Activated T-cell treated with anti-CD3 and anti-CD28 coated beads, Interleukin-2, amount 50 U/mL, for 72 hours (primary cell): ENCODE measurements around the gene COX6B1. TPM values are rescaled to one million over a fixed set of nuclear protein-coding genes. Genes with fewer than 3 reads are reported as not detected.

ENCODE experiments used
- ATAC-seq, 2 donors: fragments of 150-1000 bp; cut with Tn5 transposase; replicated peaks in 1 of 2; 2 replicates each; pipeline ENCODE4 v1.10.0; 2021; ENCODE audit warnings: moderate library complexity in 2 of 2, mild to moderate bottlenecking in 1 of 2
- DNase-seq, 2 donors: peaks; one replicate each; pipeline ENCODE4 v3.0.0; 2021 to 2022; ENCODE audit warnings: mixed read lengths in 1 of 2
- H3K27ac Mint-ChIP-seq: one replicate; pipeline ENCODE4 v1.8.0; 2022; ENCODE audit warnings: mild to moderate bottlenecking, moderate library complexity, mixed read lengths
- H3K27me3 Mint-ChIP-seq: one replicate; pipeline ENCODE4 v1.8.0; 2022; ENCODE audit warnings: low read depth, mixed read lengths
- H3K36me3 Mint-ChIP-seq, 2 donors: one replicate each; pipeline ENCODE4 v1.8.0; 2022; ENCODE audit warnings: mixed read lengths in 2 of 2, mild to moderate bottlenecking in 1 of 2; ENCODE audit not compliant: insufficient read depth in 2 of 2
- H3K4me1 Mint-ChIP-seq: one replicate; pipeline ENCODE4 v1.8.0; 2022; ENCODE audit warnings: low read depth, mixed read lengths
- H3K4me3 Mint-ChIP-seq, 2 donors: one replicate each; pipeline ENCODE4 v1.8.0; 2022; ENCODE audit warnings: mild to moderate bottlenecking in 2 of 2, mixed read lengths in 2 of 2, moderate library complexity in 2 of 2
- H3K9me3 Mint-ChIP-seq, 2 donors: one replicate each; pipeline ENCODE4 v1.8.0; 2022; ENCODE audit warnings: mixed read lengths in 2 of 2
- total RNA-seq, 2 donors: library from RNA; stranded (reverse); gene quantifications; one replicate each; pipeline ENCODE4 v1.2.3, GENCODE V29; 2022

The COX6B1 gene
- total RNA-seq, 2 donors from 2014 or later: 277 to 288 TPM

- Mint-ChIP-seq H3K4me3 (no peak overlapping the region), H3K27ac (peak overlapping the region; percentile 16), H3K36me3 (peaks cover 14 to 26% of the 10 kb centered on the region in 2 donors), H3K4me1 (no peaks in the 10 kb centered on the region), H3K27me3 (no peaks in the 10 kb centered on the region), H3K9me3 (no peaks in the 10 kb centered on the region)
- no peak for DNase-seq
- peak in 1 of 2 donors; percentile 30 for ATAC-seq
These were observed 10.0 kb downstream of the COX6B1 start for GRCh38 chr19:35657904-35658700.

DNA sequence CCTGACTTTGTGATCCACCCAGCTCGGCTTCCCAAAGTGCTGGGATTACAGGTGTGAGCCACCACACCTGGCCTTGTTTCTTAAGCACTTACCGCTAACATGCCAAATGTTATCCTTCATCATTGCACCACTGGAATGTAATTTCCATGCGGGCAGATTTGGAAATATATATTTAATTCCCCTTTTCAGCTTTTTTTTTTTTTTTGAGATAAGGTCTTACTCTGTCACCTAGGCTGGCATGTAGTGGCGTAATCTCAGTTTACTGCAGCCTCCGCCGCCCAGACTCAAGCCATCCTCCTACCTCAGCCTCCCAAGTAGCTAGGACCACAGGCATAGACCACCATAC, 13.8 kb downstream of the COX6B1 start:
- no peaks in the 10 kb centered on the region for H3K4me1 Mint-ChIP-seq
- H3K27ac Mint-ChIP-seq: no peak overlapping the region
- H3K27me3 Mint-ChIP-seq: no peaks in the 10 kb centered on the region
- DNase-seq: no peak
- no peaks in the 10 kb centered on the region for H3K9me3 Mint-ChIP-seq
- H3K36me3 Mint-ChIP-seq: peaks cover 6 to 12% of the 10 kb centered on the region in 2 donors
- no peak for ATAC-seq
- H3K4me3 Mint-ChIP-seq: no peak overlapping the region

GRCh38 chr19:35663981-35664380, 15.9 kb downstream of the COX6B1 start:
- no peak for DNase-seq
- H3K9me3 Mint-ChIP-seq: no peaks in the 10 kb centered on the region
- no peak overlapping the region for H3K27ac Mint-ChIP-seq
- ATAC-seq: no peak
- H3K27me3 Mint-ChIP-seq: peaks cover 1% of the 10 kb centered on the region
- no peaks in the 10 kb centered on the region for H3K4me1 Mint-ChIP-seq
- peaks cover 3 to 4% of the 10 kb centered on the region in 2 donors for H3K36me3 Mint-ChIP-seq
- no peak overlapping the region for H3K4me3 Mint-ChIP-seq

DNA sequence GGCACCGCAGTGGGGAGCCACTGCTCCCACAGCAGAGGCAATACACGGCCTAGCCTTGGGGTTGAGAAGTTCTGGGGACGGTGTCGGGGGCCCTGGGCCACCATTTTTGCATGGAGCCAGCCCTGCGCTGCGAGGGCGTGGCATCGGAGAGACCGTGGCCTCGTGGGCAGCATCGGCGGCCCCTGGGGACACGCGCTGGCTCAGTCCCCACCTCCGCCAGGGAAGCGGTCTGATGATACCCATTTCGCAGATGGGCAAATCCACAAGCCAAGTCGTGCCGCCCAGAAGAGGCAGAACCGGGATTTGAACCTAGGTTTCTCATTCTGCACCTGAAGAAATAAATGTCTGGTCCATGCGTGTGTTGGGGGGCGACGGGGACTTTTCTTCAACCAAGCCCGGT, 17.0 kb downstream of the COX6B1 start:
- H3K27me3 Mint-ChIP-seq: peaks cover 13% of the 10 kb centered on the region
- no peak overlapping the region for H3K27ac Mint-ChIP-seq
- H3K36me3 Mint-ChIP-seq: peaks cover under 1 to 4% of the 10 kb centered on the region in 2 donors
- DNase-seq: no peak
- no peak overlapping the region for H3K4me3 Mint-ChIP-seq
- H3K4me1 Mint-ChIP-seq: no peaks in the 10 kb centered on the region
- no peak for ATAC-seq
- H3K9me3 Mint-ChIP-seq: no peaks in the 10 kb centered on the region

- DNase-seq (no peak), ATAC-seq (no peak)
- Mint-ChIP-seq H3K4me3 (no peak overlapping the region), H3K27ac (no peak overlapping the region), H3K27me3 (peaks cover 17% of the 10 kb centered on the region), H3K4me1 (no peaks in the 10 kb centered on the region), H3K36me3 (peaks cover 0 to 4% of the 10 kb centered on the region in 2 donors), H3K9me3 (no peaks in the 10 kb centered on the region)
These were observed 17.5 kb downstream of the COX6B1 start for GRCh38 chr19:35665604-35666003.

GRCh38 chr19:35666251-35666913, 18.3 kb downstream of the COX6B1 start, which contains the start of gene UPK1A:
UPK1A (plus strand) TSS chr19:35666517; CDS start chr19:35666813, 296 bp downstream.
- no peak within 1 kb of the TSS for H3K27ac Mint-ChIP-seq
- peaks cover 0 to 3% of the 10 kb centered on the region in 2 donors for H3K36me3 Mint-ChIP-seq
- DNase-seq (no peak), ATAC-seq (no peak)
- no peak within 1 kb of the TSS for H3K4me3 Mint-ChIP-seq
- no peaks in the 10 kb centered on the region for H3K9me3 Mint-ChIP-seq
- no peaks in the 10 kb centered on the region for H3K4me1 Mint-ChIP-seq
- H3K27me3 Mint-ChIP-seq: peaks cover 22% of the 10 kb centered on the region

- H3K9me3 Mint-ChIP-seq: no peaks in the 10 kb centered on the region
- peaks cover 41% of the 10 kb centered on the region for H3K27me3 Mint-ChIP-seq
- H3K36me3 Mint-ChIP-seq: no peaks in the 10 kb centered on the region
These were observed 21.4 kb downstream of the COX6B1 start for GRCh38 chr19:35669566-35669965.

GRCh38 chr19:35669974-35670373, 21.9 kb downstream of the COX6B1 start:
- Mint-ChIP-seq H3K36me3 (no peaks in the 10 kb centered on the region), H3K27me3 (peaks cover 41% of the 10 kb centered on the region), H3K4me1 (peaks cover 10% of the 10 kb centered on the region), H3K9me3 (no peaks in the 10 kb centered on the region), H3K27ac (no peak overlapping the region), H3K4me3 (no peak overlapping the region)
- DNase-seq (no peak), ATAC-seq (no peak)

More at GRCh38 chr19:35669566-35669965, 21.4 kb downstream of the COX6B1 start:
- H3K4me1 Mint-ChIP-seq: peaks cover 10% of the 10 kb centered on the region
- H3K27ac Mint-ChIP-seq: no peak overlapping the region
- DNase-seq: no peak
- no peak for ATAC-seq
- no peak overlapping the region for H3K4me3 Mint-ChIP-seq

DNA sequence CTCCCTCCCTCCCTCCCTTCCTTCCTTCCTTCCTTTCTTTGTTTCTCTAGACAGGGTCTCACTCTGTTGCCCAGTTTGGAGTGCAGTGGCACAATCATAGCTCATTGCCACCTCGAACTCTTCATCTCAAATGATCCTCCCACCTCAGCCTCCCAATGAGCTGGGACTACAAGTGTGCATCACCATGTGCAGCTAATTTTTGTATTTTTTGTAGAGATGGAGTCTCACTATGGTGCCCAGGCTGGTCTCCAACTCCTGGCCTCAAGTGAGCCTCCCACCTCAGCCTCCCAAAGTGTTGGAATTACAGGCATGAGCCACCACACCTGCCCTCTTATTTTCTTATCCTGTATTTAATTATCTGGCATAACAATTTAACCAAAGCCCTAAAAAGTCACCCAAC, 22.6 kb downstream of the COX6B1 start:
- Mint-ChIP-seq H3K9me3 (no peaks in the 10 kb centered on the region), H3K27me3 (peaks cover 41% of the 10 kb centered on the region), H3K4me1 (peaks cover 10% of the 10 kb centered on the region), H3K36me3 (no peaks in the 10 kb centered on the region), H3K27ac (no peak overlapping the region), H3K4me3 (no peak overlapping the region)
- no peak for ATAC-seq
- no peak for DNase-seq

DNA sequence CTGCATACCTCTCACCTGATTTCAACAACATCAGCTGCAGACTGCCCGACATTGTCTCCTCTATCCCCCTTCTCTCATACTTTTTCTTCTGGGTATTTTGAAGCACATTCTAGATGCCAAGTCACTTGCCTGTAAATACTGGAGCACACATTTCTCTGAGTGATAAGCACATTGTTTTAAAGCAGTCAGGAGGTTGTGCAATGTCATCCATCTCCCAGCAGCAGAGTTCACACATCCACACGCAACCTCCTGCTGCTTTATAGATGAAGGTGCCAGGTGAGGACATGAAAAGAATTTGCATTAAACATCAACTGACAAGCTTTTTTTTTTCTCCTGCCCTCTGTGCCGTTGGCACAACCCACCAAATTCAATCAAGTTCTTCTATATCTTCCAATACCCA, 23.7 kb downstream of the COX6B1 start:
- H3K27me3 Mint-ChIP-seq: peaks cover 41% of the 10 kb centered on the region
- ATAC-seq (no peak), DNase-seq (no peak)
- H3K4me3 Mint-ChIP-seq: no peak overlapping the region
- peaks cover 10% of the 10 kb centered on the region for H3K4me1 Mint-ChIP-seq
- no peaks in the 10 kb centered on the region for H3K9me3 Mint-ChIP-seq
- H3K27ac Mint-ChIP-seq: no peak overlapping the region
- no peaks in the 10 kb centered on the region for H3K36me3 Mint-ChIP-seq

- ATAC-seq (peak; percentile 93 to 97), DNase-seq (peak; percentile 77 to 79)
- Mint-ChIP-seq H3K27me3 (peaks cover 41% of the 10 kb centered on the region), H3K4me3 (peak overlapping the region; percentile 66 to 84), H3K9me3 (no peaks in the 10 kb centered on the region), H3K27ac (no peak overlapping the region), H3K36me3 (no peaks in the 10 kb centered on the region), H3K4me1 (peaks cover 10% of the 10 kb centered on the region)
These were observed 25.1 kb downstream of the COX6B1 start for GRCh38 chr19:35673121-35673804.

DNA sequence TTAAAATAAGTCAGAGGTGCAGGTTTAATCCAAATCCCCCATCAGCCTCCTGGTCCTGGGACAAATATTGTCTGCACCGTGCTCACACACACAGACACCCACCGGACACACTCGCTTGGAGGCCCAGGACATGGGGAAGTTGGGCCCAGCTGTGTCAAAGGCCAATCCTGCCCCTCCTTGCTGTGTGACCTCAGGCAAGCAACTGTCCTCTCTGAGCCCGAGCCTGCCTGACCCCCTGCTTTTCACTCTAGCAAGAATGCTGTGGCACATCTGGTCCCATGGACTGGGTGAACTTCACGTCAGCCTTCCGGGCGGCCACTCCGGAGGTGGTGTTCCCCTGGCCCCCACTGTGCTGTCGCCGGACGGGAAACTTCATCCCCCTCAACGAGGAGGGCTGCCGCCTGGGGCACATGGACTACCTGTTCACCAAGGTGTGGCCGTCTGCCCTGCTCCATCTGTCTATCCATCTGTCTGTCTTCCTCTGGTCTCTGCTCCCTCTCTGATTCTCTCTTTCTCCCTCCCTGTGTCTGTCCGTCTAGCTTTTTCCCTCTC, 27.5 kb downstream of the COX6B1 start:
- DNase-seq (no peak), ATAC-seq (no peak)
- Mint-ChIP-seq H3K27me3 (peaks cover 23% of the 10 kb centered on the region), H3K4me3 (no peak overlapping the region), H3K4me1 (peaks cover 10% of the 10 kb centered on the region), H3K36me3 (no peaks in the 10 kb centered on the region), H3K27ac (no peak overlapping the region), H3K9me3 (no peaks in the 10 kb centered on the region)

GRCh38 chr19:35689836-35690235, 41.7 kb downstream of the COX6B1 start:
- no peak for ATAC-seq
- Mint-ChIP-seq H3K4me3 (no peak overlapping the region), H3K27me3 (no peaks in the 10 kb centered on the region), H3K9me3 (no peaks in the 10 kb centered on the region), H3K4me1 (peaks cover 14% of the 10 kb centered on the region), H3K36me3 (peaks cover 0 to 2% of the 10 kb centered on the region in 2 donors), H3K27ac (no peak overlapping the region)
- no peak for DNase-seq
